NCI-H2227 (cell line): ENCODE data around the gene PARVB.
"Not testable (repeated sequence)": the region's sequence is repeated elsewhere in the genome, so short reads cannot be mapped to it uniquely, and the experiment has no call there.

Source experiments
- DNase-seq: peaks from one replicate; lab custom pipeline; 2025; ENCODE audit not compliant: unreplicated experiment; lab: John Stamatoyannopoulos, UW

PARVB gene

GRCh38 chr22:44051358-44051757, 27.3 kb downstream of the PARVB start:
- no peak for DNase-seq

- DNase-seq = no peak
Observed at GRCh38 chr22:44051961-44052360, 27.9 kb downstream of the PARVB start.

GRCh38 chr22:44055805-44056204, 31.7 kb downstream of the PARVB start:
- DNase-seq = no peak

GRCh38 chr22:44056649-44057048, 32.5 kb downstream of the PARVB start:
- not testable (repeated sequence) for DNase-seq

GRCh38 chr22:44057401-44057987, 33.4 kb downstream of the PARVB start:
- no peak for DNase-seq

GRCh38 chr22:44063462-44064371, 39.6 kb downstream of the PARVB start:
- DNase-seq = no peak

GRCh38 chr22:44067033-44067432, 42.9 kb downstream of the PARVB start:
- no peak for DNase-seq

- DNase-seq = no peak
Observed at GRCh38 chr22:44067901-44068300, 43.8 kb downstream of the PARVB start.

- DNase-seq = no peak
Observed at GRCh38 chr22:44068422-44069191, 44.5 kb downstream of the PARVB start.

GRCh38 chr22:44070029-44070428, 45.9 kb downstream of the PARVB start:
- DNase-seq = no peak

- DNase-seq = no peak
Observed at GRCh38 chr22:44071781-44072326, 47.8 kb downstream of the PARVB start.

- DNase-seq = peak; percentile 34
Observed at GRCh38 chr22:44074337-44074984, 50.4 kb downstream of the PARVB start.

- DNase-seq = no peak
Observed at GRCh38 chr22:44075022-44075421, 50.9 kb downstream of the PARVB start.

- no peak for DNase-seq
Observed at GRCh38 chr22:44075670-44076069, 51.6 kb downstream of the PARVB start.

GRCh38 chr22:44076825-44077224, 52.7 kb downstream of the PARVB start:
- no peak for DNase-seq

- DNase-seq = peak; percentile 69
Observed at GRCh38 chr22:44080936-44081861, 57.1 kb downstream of the PARVB start.

- no peak for DNase-seq
Observed at GRCh38 chr22:44082801-44083200, 58.7 kb downstream of the PARVB start.

GRCh38 chr22:44084044-44084772, 60.1 kb downstream of the PARVB start:
- no peak for DNase-seq

GRCh38 chr22:44085743-44086270, 61.7 kb downstream of the PARVB start:
- peak; percentile 21 for DNase-seq
